Fibroblast of lung (primary cell): Measurements from ENCODE around the gene CNTNAP4.

Experiments
- CTCF ChIP-seq, 2 donors: IDR thresholded peaks in 1 of 2; conservative IDR thresholded peaks in 1 of 2; 1 replicate in 1 of 2; 2 replicates in 1 of 2; pipeline ENCODE4 v1.5.1; 2011 to 2012; ENCODE audit warnings: low read length in 2 of 2, control low read depth in 1 of 2, inconsistent platforms in 1 of 2, low read depth in 1 of 2, mild to moderate bottlenecking in 1 of 2
- EZH2 ChIP-seq: IDR thresholded peaks from 2 replicates; pipeline ENCODE4 v1.5.1; 2012; ENCODE audit warnings: low read length, control low read depth, mild to moderate bottlenecking; ENCODE audit errors: missing control alignments

DNA sequence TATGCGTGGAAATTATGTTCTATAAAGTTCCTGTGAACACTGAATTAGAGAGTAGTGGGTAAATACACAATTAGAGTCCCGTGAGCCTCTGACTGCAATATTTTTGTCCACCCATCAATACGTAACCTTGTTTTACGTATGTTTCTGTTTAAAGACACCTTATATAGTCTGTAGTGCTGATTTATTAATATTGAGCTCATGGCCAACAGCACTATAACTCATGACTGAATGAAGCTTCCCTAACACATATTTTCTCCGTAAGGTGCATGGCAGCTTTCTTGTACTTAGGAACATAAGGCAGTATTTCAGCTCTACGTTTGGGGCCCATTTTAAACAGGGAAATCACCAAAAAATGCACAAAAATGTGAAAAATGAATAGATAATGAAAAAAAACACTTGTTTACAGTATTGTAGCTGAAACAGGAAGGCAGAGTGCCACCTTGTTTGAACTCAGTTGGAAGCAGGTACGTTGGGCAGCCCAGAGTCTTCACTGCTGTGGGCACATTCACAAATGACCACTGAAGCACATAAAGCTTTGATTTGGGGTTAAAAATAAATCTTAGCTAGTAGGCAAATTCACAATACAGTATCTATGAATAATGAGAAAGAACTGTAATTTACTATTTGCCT is 108.5 kb downstream of the CNTNAP4 start:
- no peak for TF ChIP-seq EZH2
- no peak for TF ChIP-seq CTCF (conservative IDR thresholded peaks at IDR 0.05 in 1 of 2, IDR thresholded peaks at IDR 0.05 in 1 of 2; ENCODE audit: low read depth in 1 of 2, low read length in 2 of 2)
